ENCODE measurements around the gene VAMP2. TPM values are rescaled to one million over a fixed set of nuclear protein-coding genes. Genes with fewer than 3 reads are reported as not detected.

The VAMP2 gene
- total RNA-seq, 1 donor from 2014 or later = 77.0 TPM

DNA sequence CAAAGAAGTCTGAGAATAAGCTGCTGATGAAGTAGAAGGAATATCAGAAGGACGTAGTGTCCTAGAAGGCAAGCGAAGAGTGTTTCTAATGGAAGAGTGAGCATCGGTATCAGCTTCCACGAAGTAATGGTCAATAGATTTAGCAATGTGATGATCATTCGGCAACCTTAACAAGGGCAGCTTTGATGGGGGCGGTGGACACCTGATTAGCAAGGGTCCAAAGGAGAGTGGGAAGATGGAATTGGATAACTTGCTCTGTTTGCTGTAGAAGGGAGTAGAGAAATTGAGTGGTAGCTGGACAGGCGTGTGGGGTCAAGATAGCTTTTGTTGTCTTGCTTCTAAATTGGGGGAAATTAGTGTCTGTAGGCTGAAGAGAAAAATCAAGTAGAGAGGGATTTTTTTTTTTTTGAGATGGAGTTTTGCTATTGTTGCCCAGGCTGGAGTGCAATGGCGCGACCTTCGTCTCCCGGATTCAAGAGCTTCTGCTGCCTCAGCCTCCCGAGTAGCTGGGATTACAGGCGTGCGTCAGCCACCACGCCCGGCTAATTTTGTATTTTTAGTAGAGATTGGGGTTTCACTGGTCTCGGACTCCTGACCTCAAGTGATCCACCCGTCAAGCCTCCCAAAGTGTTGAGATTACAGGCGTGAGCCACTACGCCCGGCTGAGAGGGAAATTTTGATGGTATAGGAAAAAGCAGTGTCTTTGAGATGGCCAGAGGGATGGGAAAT lies 24.9 kb downstream of the VAMP2 start:
- peaks cover 31% of the 10 kb centered on the region for H3K4me1 ChIP-seq
- intact Hi-C loops (cut with DNase I) = no loop called here
- TF ChIP-seq, protein P1, sequence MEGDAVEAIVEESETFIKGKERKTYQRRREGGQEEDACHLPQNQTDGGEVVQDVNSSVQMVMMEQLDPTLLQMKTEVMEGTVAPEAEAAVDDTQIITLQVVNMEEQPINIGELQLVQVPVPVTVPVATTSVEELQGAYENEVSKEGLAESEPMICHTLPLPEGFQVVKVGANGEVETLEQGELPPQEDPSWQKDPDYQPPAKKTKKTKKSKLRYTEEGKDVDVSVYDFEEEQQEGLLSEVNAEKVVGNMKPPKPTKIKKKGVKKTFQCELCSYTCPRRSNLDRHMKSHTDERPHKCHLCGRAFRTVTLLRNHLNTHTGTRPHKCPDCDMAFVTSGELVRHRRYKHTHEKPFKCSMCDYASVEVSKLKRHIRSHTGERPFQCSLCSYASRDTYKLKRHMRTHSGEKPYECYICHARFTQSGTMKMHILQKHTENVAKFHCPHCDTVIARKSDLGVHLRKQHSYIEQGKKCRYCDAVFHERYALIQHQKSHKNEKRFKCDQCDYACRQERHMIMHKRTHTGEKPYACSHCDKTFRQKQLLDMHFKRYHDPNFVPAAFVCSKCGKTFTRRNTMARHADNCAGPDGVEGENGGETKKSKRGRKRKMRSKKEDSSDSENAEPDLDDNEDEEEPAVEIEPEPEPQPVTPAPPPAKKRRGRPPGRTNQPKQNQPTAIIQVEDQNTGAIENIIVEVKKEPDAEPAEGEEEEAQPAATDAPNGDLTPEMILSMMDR (IDR thresholded peaks at IDR 0.05) = no peak
- H3K36me3 ChIP-seq = peaks cover 37% of the 10 kb centered on the region
- no peaks in the 10 kb centered on the region for H3K27me3 ChIP-seq (ENCODE audit: low read depth)
- ATAC-seq (no peak), DNase-seq (no peak)
- peak overlapping the region; percentile 39 for H3K4me3 ChIP-seq
- no peaks in the 10 kb centered on the region for H3K9me3 ChIP-seq
- H3K27ac ChIP-seq = peak overlapping the region; percentile 69

DNA sequence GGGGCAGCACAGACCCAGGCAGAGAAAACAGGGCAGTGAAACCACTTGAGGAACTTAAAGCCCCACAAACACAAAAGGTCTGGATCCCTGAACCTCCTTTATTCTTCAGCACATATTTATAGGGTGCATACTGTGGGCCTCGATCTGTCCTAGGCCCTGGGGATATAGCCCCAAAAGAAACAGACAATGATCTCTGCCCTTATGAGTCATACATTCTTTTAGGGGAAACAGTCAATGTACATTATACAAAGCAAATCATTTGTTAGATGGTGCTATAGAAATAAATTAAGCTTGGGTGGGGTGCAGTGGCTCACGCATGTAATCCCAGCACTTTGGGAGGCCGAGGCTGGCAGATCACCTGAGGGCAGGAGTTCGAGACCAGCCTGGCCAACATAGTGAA lies 28.8 kb downstream of the VAMP2 start:
- intact Hi-C loops (cut with DNase I) = no loop called here
- Histone ChIP-seq H3K9me3 (no peaks in the 10 kb centered on the region), H3K4me1 (peaks cover 8% of the 10 kb centered on the region), H3K4me3 (no peak overlapping the region), H3K36me3 (no peaks in the 10 kb centered on the region), H3K27me3 (ENCODE audit: low read depth) (peaks cover 3% of the 10 kb centered on the region), H3K27ac (no peak overlapping the region)
- ATAC-seq (no peak), DNase-seq (no peak)
- TF ChIP-seq, protein P1 (IDR thresholded peaks at IDR 0.05) = no peak

DNA sequence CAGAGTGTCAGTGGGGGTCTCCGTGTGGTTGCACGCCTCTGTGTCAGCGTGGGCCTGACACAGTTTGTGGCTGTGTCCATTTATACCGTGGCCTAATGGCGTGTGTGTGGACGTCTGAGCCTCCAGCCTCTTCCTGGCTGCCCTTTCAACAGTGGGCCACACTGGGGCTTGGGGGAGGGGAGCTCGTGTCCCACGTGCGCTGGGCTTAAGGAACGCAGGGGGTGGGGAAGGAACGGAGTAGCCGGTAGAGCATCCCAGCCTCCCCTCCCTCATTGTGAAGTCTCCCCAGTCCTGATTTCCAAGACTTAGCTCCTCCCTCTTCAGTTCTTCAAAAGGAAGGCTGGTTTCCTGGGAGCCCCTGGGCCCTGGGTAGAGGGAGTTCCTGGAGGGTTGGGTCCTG lies 29.3 kb downstream of the VAMP2 start:
- H3K9me3 ChIP-seq = no peaks in the 10 kb centered on the region
- ATAC-seq (peak in 1 of 2 donors; percentile 11), DNase-seq (no peak)
- intact Hi-C loops (cut with DNase I) = no loop called here
- H3K36me3 ChIP-seq = no peaks in the 10 kb centered on the region
- TF ChIP-seq, protein P1 (IDR thresholded peaks at IDR 0.05) = no peak
- H3K4me3 ChIP-seq = no peak overlapping the region
- peaks cover 8% of the 10 kb centered on the region for H3K27me3 ChIP-seq (ENCODE audit: low read depth)
- peaks cover 7% of the 10 kb centered on the region for H3K4me1 ChIP-seq
- H3K27ac ChIP-seq = no peak overlapping the region

DNA sequence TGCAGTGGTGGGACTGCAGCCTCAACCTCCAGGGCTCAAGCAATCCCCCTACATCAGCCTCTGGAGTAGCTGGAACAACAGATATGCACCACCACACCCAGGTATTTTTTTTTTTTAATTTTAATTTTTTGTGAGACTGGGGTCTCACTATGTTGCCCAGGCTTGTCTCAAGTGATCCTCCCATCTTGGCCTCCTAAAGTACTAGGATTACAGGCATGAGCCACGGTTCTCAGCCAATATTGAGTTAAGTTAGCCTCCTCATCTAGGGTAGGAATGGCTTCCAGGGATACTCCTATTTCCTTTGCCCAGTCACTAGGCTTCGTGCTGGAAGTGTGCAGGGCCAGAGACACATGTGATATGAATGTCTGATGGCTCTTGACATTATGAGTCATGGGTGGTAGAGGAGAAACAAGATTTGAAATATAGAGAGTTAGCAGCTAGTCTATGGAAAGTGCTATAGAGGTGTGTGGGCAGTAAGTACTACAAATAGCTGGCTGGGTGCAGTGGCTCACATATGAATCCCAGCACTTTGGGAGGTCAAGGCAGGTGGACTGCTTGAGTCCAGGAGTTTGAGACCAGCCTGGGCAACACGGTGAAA lies 30.8 kb downstream of the VAMP2 start:
- no peaks in the 10 kb centered on the region for H3K9me3 ChIP-seq
- H3K36me3 ChIP-seq = no peaks in the 10 kb centered on the region
- H3K27ac ChIP-seq = no peak overlapping the region
- TF ChIP-seq, protein P1 (IDR thresholded peaks at IDR 0.05) = no peak
- peaks cover 12% of the 10 kb centered on the region for H3K27me3 ChIP-seq (ENCODE audit: low read depth)
- H3K4me1 ChIP-seq = peaks cover 6% of the 10 kb centered on the region
- peak in 1 of 2 donors; percentile 25 for ATAC-seq
- intact Hi-C loops (cut with DNase I) = no loop called here
- DNase-seq = no peak
- H3K4me3 ChIP-seq = no peak overlapping the region

DNA sequence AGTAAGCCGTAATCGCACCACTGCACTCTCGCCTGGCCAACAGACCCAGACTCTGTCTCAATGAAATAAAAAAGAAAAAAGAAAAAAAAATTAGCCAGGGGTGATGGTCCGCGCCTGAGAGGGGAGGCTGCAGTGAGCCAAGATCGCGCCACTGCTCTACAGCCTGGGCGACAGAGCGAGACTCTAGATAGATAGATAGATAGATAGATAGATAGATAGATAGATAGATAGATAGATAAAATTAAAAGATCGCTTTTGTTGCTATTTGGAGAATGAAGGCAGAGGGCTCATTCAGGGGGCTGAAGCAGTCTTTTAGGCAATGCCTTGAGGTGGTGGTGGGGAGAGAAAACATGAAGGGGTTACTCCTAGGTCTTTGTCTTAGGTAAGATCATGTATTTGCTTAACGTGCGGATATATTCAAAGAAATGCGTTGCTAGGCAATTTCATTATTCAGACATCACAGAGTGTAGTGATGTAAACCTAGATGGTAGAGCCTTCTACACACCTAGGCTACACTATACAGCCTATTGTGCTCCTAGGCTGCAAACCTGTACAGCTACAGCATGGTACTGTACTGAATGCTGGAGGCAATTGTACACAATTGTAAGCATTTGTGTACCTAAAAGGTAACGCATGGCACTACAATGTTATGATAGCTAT lies 34.5 kb downstream of the VAMP2 start:
- H3K27me3 ChIP-seq (ENCODE audit: low read depth) = peaks cover 32% of the 10 kb centered on the region
- TF ChIP-seq, protein P1 (IDR thresholded peaks at IDR 0.05) = no peak
- no peak overlapping the region for H3K4me3 ChIP-seq
- no peaks in the 10 kb centered on the region for H3K36me3 ChIP-seq
- intact Hi-C loops (cut with DNase I) = no loop called here
- peaks cover 41% of the 10 kb centered on the region for H3K4me1 ChIP-seq
- no peaks in the 10 kb centered on the region for H3K9me3 ChIP-seq
- DNase-seq (no peak), ATAC-seq (no peak)
- H3K27ac ChIP-seq = no peak overlapping the region
